ENCODE measurements around the gene CACNA1I.

Gene CACNA1I

GRCh38 chr22:39665661-39666431 is 95.3 kb downstream of the CACNA1I start:
- peaks cover 40% of the 10 kb centered on the region for H3K27me3 ChIP-seq (ENCODE audit: insufficient read depth, low read length)
- no peaks in the 10 kb centered on the region for H3K36me3 ChIP-seq (ENCODE audit: insufficient read depth, low read length)
- WGBS = 93% methylated on average over 16 of the region's 16 CpGs
- H3K4me1 ChIP-seq (ENCODE audit: insufficient read depth, low read length) = peaks cover 6% of the 10 kb centered on the region; the same call in 1 of the 2 replicates
- H3K27ac ChIP-seq (ENCODE audit: low read depth, low read length) = no peak overlapping the region
- H3K9ac ChIP-seq (ENCODE audit: low read depth, low read length) = no peak overlapping the region
- H3K9me3 ChIP-seq (ENCODE audit: insufficient read depth, low read depth, low read length) = no peaks in the 10 kb centered on the region
- no peak overlapping the region for H3K4me3 ChIP-seq (ENCODE audit: low read length)

- H3K27ac ChIP-seq (ENCODE audit: low read depth, low read length) = no peak overlapping the region
- peaks cover 1% of the 10 kb centered on the region; the same call in 1 of the 2 replicates for H3K9me3 ChIP-seq (ENCODE audit: insufficient read depth, low read depth, low read length)
- H3K4me1 ChIP-seq (ENCODE audit: insufficient read depth, low read length) = peaks cover 6% of the 10 kb centered on the region; the same call in 1 of the 2 replicates
- H3K27me3 ChIP-seq (ENCODE audit: insufficient read depth, low read length) = peaks cover 33% of the 10 kb centered on the region
- 79% methylated on average over 5 of the region's 5 CpGs for WGBS
- H3K4me3 ChIP-seq (ENCODE audit: low read length) = no peak overlapping the region
- no peaks in the 10 kb centered on the region for H3K36me3 ChIP-seq (ENCODE audit: insufficient read depth, low read length)
- no peak overlapping the region for H3K9ac ChIP-seq (ENCODE audit: low read depth, low read length)
Measured at GRCh38 chr22:39666495-39666894, 95.9 kb downstream of the CACNA1I start.

- no peaks in the 10 kb centered on the region for H3K36me3 ChIP-seq (ENCODE audit: insufficient read depth, low read length)
- no peak overlapping the region for H3K4me3 ChIP-seq (ENCODE audit: low read length)
- peaks cover 6% of the 10 kb centered on the region; the same call in 1 of the 2 replicates for H3K4me1 ChIP-seq (ENCODE audit: insufficient read depth, low read length)
- peaks cover 29% of the 10 kb centered on the region for H3K27me3 ChIP-seq (ENCODE audit: insufficient read depth, low read length)
- peaks cover 5% of the 10 kb centered on the region for H3K9me3 ChIP-seq (ENCODE audit: insufficient read depth, low read depth, low read length)
- no peak overlapping the region for H3K9ac ChIP-seq (ENCODE audit: low read depth, low read length)
- whole genome bisulfite sequencing = 64% methylated on average over 7 of the region's 7 CpGs
- H3K27ac ChIP-seq (ENCODE audit: low read depth, low read length) = no peak overlapping the region
Measured at GRCh38 chr22:39666926-39667325, 96.4 kb downstream of the CACNA1I start.

- no peak overlapping the region for H3K27ac ChIP-seq (ENCODE audit: low read depth, low read length)
- H3K4me3 ChIP-seq (ENCODE audit: low read length) = no peak overlapping the region
- H3K9ac ChIP-seq (ENCODE audit: low read depth, low read length) = no peak overlapping the region
- 91% methylated on average over 2 of the region's 2 CpGs for WGBS
- peaks cover 12% of the 10 kb centered on the region for H3K9me3 ChIP-seq (ENCODE audit: insufficient read depth, low read depth, low read length)
- no peaks in the 10 kb centered on the region for H3K36me3 ChIP-seq (ENCODE audit: insufficient read depth, low read length)
- H3K27me3 ChIP-seq (ENCODE audit: insufficient read depth, low read length) = 0 out of 2 replicates have a peak, but pooled peaks cover 5% of the 10 kb centered on the region
- no peaks in the 10 kb centered on the region for H3K4me1 ChIP-seq (ENCODE audit: insufficient read depth, low read length)
Measured at GRCh38 chr22:39669432-39669831, 98.9 kb downstream of the CACNA1I start.

GRCh38 chr22:39671936-39672335 is 101.4 kb downstream of the CACNA1I start:
- no peak overlapping the region for H3K27ac ChIP-seq (ENCODE audit: low read depth, low read length)
- 0 out of 2 replicates have a peak, but pooled peaks cover 2% of the 10 kb centered on the region for H3K27me3 ChIP-seq (ENCODE audit: insufficient read depth, low read length)
- no peak overlapping the region for H3K4me3 ChIP-seq (ENCODE audit: low read length)
- 98% methylated on average over 2 of the region's 3 CpGs for WGBS
- H3K4me1 ChIP-seq (ENCODE audit: insufficient read depth, low read length) = no peaks in the 10 kb centered on the region
- H3K9me3 ChIP-seq (ENCODE audit: insufficient read depth, low read depth, low read length) = peaks cover 12% of the 10 kb centered on the region
- no peak overlapping the region for H3K9ac ChIP-seq (ENCODE audit: low read depth, low read length)
- no peaks in the 10 kb centered on the region for H3K36me3 ChIP-seq (ENCODE audit: insufficient read depth, low read length)

- WGBS = 72% methylated on average over 7 of the region's 7 CpGs
- Histone ChIP-seq H3K4me3 (ENCODE audit: low read length) (no peak overlapping the region), H3K27me3 (ENCODE audit: insufficient read depth, low read length) (no peaks in the 10 kb centered on the region), H3K27ac (ENCODE audit: low read depth, low read length) (no peak overlapping the region), H3K36me3 (ENCODE audit: insufficient read depth, low read length) (no peaks in the 10 kb centered on the region), H3K9ac (ENCODE audit: low read depth, low read length) (no peak overlapping the region), H3K4me1 (ENCODE audit: insufficient read depth, low read length) (no peaks in the 10 kb centered on the region), H3K9me3 (ENCODE audit: insufficient read depth, low read depth, low read length) (peaks cover 12% of the 10 kb centered on the region)
Measured at GRCh38 chr22:39674536-39674935, 104.0 kb downstream of the CACNA1I start.

GRCh38 chr22:39675947-39676346 is 105.4 kb downstream of the CACNA1I start:
- Histone ChIP-seq H3K36me3 (ENCODE audit: insufficient read depth, low read length) (no peaks in the 10 kb centered on the region), H3K4me3 (ENCODE audit: low read length) (no peak overlapping the region), H3K27ac (ENCODE audit: low read depth, low read length) (no peak overlapping the region), H3K9ac (ENCODE audit: low read depth, low read length) (no peak overlapping the region), H3K9me3 (ENCODE audit: insufficient read depth, low read depth, low read length) (peaks cover 12% of the 10 kb centered on the region), H3K27me3 (ENCODE audit: insufficient read depth, low read length) (no peaks in the 10 kb centered on the region), H3K4me1 (ENCODE audit: insufficient read depth, low read length) (no peaks in the 10 kb centered on the region)
- WGBS = 79% methylated on average over 10 of the region's 10 CpGs

GRCh38 chr22:39677967-39678366 is 107.4 kb downstream of the CACNA1I start:
- Histone ChIP-seq H3K4me1 (ENCODE audit: insufficient read depth, low read length) (no peaks in the 10 kb centered on the region), H3K27me3 (ENCODE audit: insufficient read depth, low read length) (no peaks in the 10 kb centered on the region), H3K9me3 (ENCODE audit: insufficient read depth, low read depth, low read length) (no peaks in the 10 kb centered on the region), H3K4me3 (ENCODE audit: low read length) (no peak overlapping the region), H3K36me3 (ENCODE audit: insufficient read depth, low read length) (no peaks in the 10 kb centered on the region), H3K9ac (ENCODE audit: low read depth, low read length) (no peak overlapping the region), H3K27ac (ENCODE audit: low read depth, low read length) (no peak overlapping the region)
- 97% methylated on average over 12 of the region's 12 CpGs for WGBS

GRCh38 chr22:39678862-39679490 is 108.4 kb downstream of the CACNA1I start:
- no peak overlapping the region for H3K4me3 ChIP-seq (ENCODE audit: low read length)
- no peaks in the 10 kb centered on the region for H3K36me3 ChIP-seq (ENCODE audit: insufficient read depth, low read length)
- no peaks in the 10 kb centered on the region for H3K4me1 ChIP-seq (ENCODE audit: insufficient read depth, low read length)
- WGBS = 93% methylated on average over 47 of the region's 47 CpGs
- H3K9me3 ChIP-seq (ENCODE audit: insufficient read depth, low read depth, low read length) = no peaks in the 10 kb centered on the region
- no peak overlapping the region for H3K27ac ChIP-seq (ENCODE audit: low read depth, low read length)
- H3K9ac ChIP-seq (ENCODE audit: low read depth, low read length) = no peak overlapping the region
- H3K27me3 ChIP-seq (ENCODE audit: insufficient read depth, low read length) = no peaks in the 10 kb centered on the region

- Histone ChIP-seq H3K27ac (ENCODE audit: low read depth, low read length) (no peak overlapping the region), H3K27me3 (ENCODE audit: insufficient read depth, low read length) (no peaks in the 10 kb centered on the region), H3K36me3 (ENCODE audit: insufficient read depth, low read length) (no peaks in the 10 kb centered on the region), H3K4me1 (ENCODE audit: insufficient read depth, low read length) (no peaks in the 10 kb centered on the region), H3K9me3 (ENCODE audit: insufficient read depth, low read depth, low read length) (no peaks in the 10 kb centered on the region), H3K4me3 (ENCODE audit: low read length) (no peak overlapping the region), H3K9ac (ENCODE audit: low read depth, low read length) (no peak overlapping the region)
- WGBS = 92% methylated on average over 17 of the region's 17 CpGs
Measured at GRCh38 chr22:39679652-39680051, 109.1 kb downstream of the CACNA1I start.

- Histone ChIP-seq H3K4me3 (ENCODE audit: low read length) (no peak overlapping the region), H3K27ac (ENCODE audit: low read depth, low read length) (no peak overlapping the region), H3K36me3 (ENCODE audit: insufficient read depth, low read length) (no peaks in the 10 kb centered on the region), H3K27me3 (ENCODE audit: insufficient read depth, low read length) (no peaks in the 10 kb centered on the region), H3K4me1 (ENCODE audit: insufficient read depth, low read length) (no peaks in the 10 kb centered on the region), H3K9me3 (ENCODE audit: insufficient read depth, low read depth, low read length) (no peaks in the 10 kb centered on the region), H3K9ac (ENCODE audit: low read depth, low read length) (no peak overlapping the region)
- WGBS = 92% methylated on average over 9 of the region's 9 CpGs
Measured at GRCh38 chr22:39680486-39680885, 109.9 kb downstream of the CACNA1I start.
